Activated T-helper 2 cell treated with anti-CD3 and anti-CD28 coated beads, Interferon-gamma antibody, Interleukin-2, Interleukin-4, amounts not matched to agents 10 μg/mL and 5 μg/mL and 100 μg/mL, durations not matched to agents 14 hours and 24 hours and 36 hours (primary cell): ENCODE measurements around the gene GYG2. TPM values are rescaled to one million over a fixed set of nuclear protein-coding genes. Genes with fewer than 3 reads are reported as not detected.

Experiments
- DNase-seq: peaks from one replicate; pipeline ENCODE4 v3.0.0; 2021; ENCODE audit warnings: low spot score
- H3K27ac Mint-ChIP-seq: one replicate; pipeline ENCODE4 v1.8.0; 2021; ENCODE audit warnings: mixed read lengths
- H3K27me3 Mint-ChIP-seq: one replicate; pipeline ENCODE4 v1.8.0; 2021; ENCODE audit warnings: low read depth, mixed read lengths
- H3K36me3 Mint-ChIP-seq: one replicate; pipeline ENCODE4 v1.8.0; 2021; ENCODE audit warnings: low read depth, mixed read lengths
- H3K4me1 Mint-ChIP-seq: one replicate; pipeline ENCODE4 v1.8.0; 2021; ENCODE audit warnings: low read depth, mixed read lengths
- H3K4me3 Mint-ChIP-seq: one replicate; pipeline ENCODE4 v1.8.0; 2021; ENCODE audit warnings: low read depth, mild to moderate bottlenecking, moderate library complexity, mixed read lengths
- H3K9me3 Mint-ChIP-seq: one replicate; pipeline ENCODE4 v1.8.0; 2021; ENCODE audit warnings: mixed read lengths
- intact Hi-C: fragments of 100-400 bp; cut with micrococcal nuclease; formaldehyde crosslinking; loops from one replicate; pipeline ENCODE4 v1.15.1; 2023
- total RNA-seq: library from RNA; stranded (reverse); gene quantifications from 2 replicates; pipeline ENCODE4 v1.2.3, GENCODE V29; 2022

GYG2 gene
- total RNA-seq, 1 donor from 2014 or later, result not detected

- Mint-ChIP-seq H3K9me3 (peaks cover 4% of the 10 kb centered on the region), H3K4me3 (no peak overlapping the region), H3K4me1 (no peaks in the 10 kb centered on the region), H3K27me3 (peaks cover 4% of the 10 kb centered on the region), H3K36me3 (no peaks in the 10 kb centered on the region), H3K27ac (no peak overlapping the region)
- intact Hi-C loops, result no loop called here
- no peak for DNase-seq
Measured at GRCh38 chrX:2931155-2931554, 102.4 kb downstream of the GYG2 start.

- DNase-seq, result no peak
- intact Hi-C loops, result no loop called here
- H3K4me1 Mint-ChIP-seq, result no peaks in the 10 kb centered on the region
- peaks cover 4% of the 10 kb centered on the region for H3K27me3 Mint-ChIP-seq
- no peaks in the 10 kb centered on the region for H3K36me3 Mint-ChIP-seq
- H3K9me3 Mint-ChIP-seq, result peaks cover 4% of the 10 kb centered on the region
- H3K4me3 Mint-ChIP-seq, result no peak overlapping the region
- no peak overlapping the region for H3K27ac Mint-ChIP-seq
Measured at GRCh38 chrX:2931612-2932011, 102.9 kb downstream of the GYG2 start.

Other genes with a start within 250 kb of the GYG2 start
- gene CD99, start 137.6 kb upstream of the GYG2 start, total RNA-seq, result 280 and 290 TPM in 2 replicates
- not detected in 2 replicates for gene XG, start 76.9 kb upstream of the GYG2 start, total RNA-seq
- gene ARSD, start 100.4 kb downstream of the GYG2 start, total RNA-seq, result 1.7 and 2.1 TPM in 2 replicates
- gene ARSH, start 177.6 kb downstream of the GYG2 start, total RNA-seq, result not detected in 2 replicates
- gene ARSF, start 212.5 kb downstream of the GYG2 start, total RNA-seq, result not detected in 2 replicates